Common myeloid progenitor, CD34-positive (primary cell): ENCODE measurements around the gene GSTP1.
"Not testable (repeated sequence)": the region's sequence is repeated elsewhere in the genome, so short reads cannot be mapped to it uniquely, and the experiment has no call there.

Experiments
- CTCF ChIA-PET: fragments of 350-600 bp; sonication (Branson Sonifier 250); formaldehyde crosslinking; loops from one replicate; lab custom pipeline; 2021; ENCODE audit warnings: antibody characterized with exemption; lab: Charles Lee
- POLR2A ChIA-PET: fragments of 350-600 bp; sonication (Branson Sonifier 250); formaldehyde crosslinking; loops from one replicate; lab custom pipeline; 2021; ENCODE audit warnings: antibody characterized with exemption; lab: Charles Lee
- DNase-seq, 3 donors: peaks; one replicate each; pipeline versions ENCODE4 v3.0.0 to v3.0.0-alpha.2; 2013
- H3K27ac ChIP-seq, 2 experiments: 1 replicate in 1 of 2; 2 replicates in 1 of 2; pipeline ENCODE4 v1.7.0; 2013; ENCODE audit warnings: inconsistent platforms in 2 of 2, low read length in 2 of 2, mild to moderate bottlenecking in 2 of 2, low read depth in 1 of 2, moderate library complexity in 1 of 2; ENCODE audit not compliant: severe bottlenecking in 2 of 2, insufficient read depth in 1 of 2, poor library complexity in 1 of 2
- H3K27me3 ChIP-seq, 5 experiments: replicated peaks in 2 of 5; 1 replicate in 3 of 5; 2 replicates in 2 of 5; pipeline versions ENCODE4 v1.6.1 to v1.7.0; 2013; ENCODE audit warnings: low read length in 4 of 5, mild to moderate bottlenecking in 2 of 5, moderate library complexity in 2 of 5, inconsistent platforms in 1 of 5; ENCODE audit not compliant: insufficient read depth in 5 of 5, control insufficient read depth in 4 of 5
- H3K36me3 ChIP-seq, 4 experiments: 1 replicate in 2 of 4; 2 replicates in 2 of 4; pipeline versions ENCODE4 v1.6.1 to v1.7.0; 2013; ENCODE audit warnings: low read length in 3 of 4, control low read depth in 1 of 4, mild to moderate bottlenecking in 1 of 4; ENCODE audit not compliant: control insufficient read depth in 4 of 4, insufficient read depth in 4 of 4
- H3K4me1 ChIP-seq, 4 experiments: 1 replicate in 3 of 4; 2 replicates in 1 of 4; pipeline versions ENCODE4 v1.6.1 to v1.7.1; 2013; ENCODE audit warnings: low read length in 3 of 4, mild to moderate bottlenecking in 3 of 4, control low read depth in 1 of 4, inconsistent platforms in 1 of 4, moderate library complexity in 1 of 4; ENCODE audit not compliant: control insufficient read depth in 4 of 4, insufficient read depth in 4 of 4; ENCODE audit errors: control extremely low read depth in 1 of 4
- H3K4me3 ChIP-seq, 7 experiments: 1 replicate in 4 of 7; 2 replicates in 3 of 7; pipeline versions ENCODE4 v1.5.1 to v1.7.0; 2013; ENCODE audit warnings: mild to moderate bottlenecking in 7 of 7, low read length in 6 of 7, moderate library complexity in 6 of 7, inconsistent platforms in 2 of 7, low read depth in 2 of 7, control low read depth in 1 of 7; ENCODE audit not compliant: insufficient read depth in 4 of 7, control insufficient read depth in 1 of 7; ENCODE audit errors: extremely low read depth in 1 of 7
- H3K9me3 ChIP-seq, 5 experiments: 1 replicate in 4 of 5; 2 replicates in 1 of 5; pipeline versions ENCODE4 v1.6.1 to v1.7.1; 2013; ENCODE audit warnings: low read length in 4 of 5, mild to moderate bottlenecking in 2 of 5, inconsistent platforms in 1 of 5, low read depth in 1 of 5, moderate library complexity in 1 of 5; ENCODE audit not compliant: control insufficient read depth in 4 of 5, insufficient read depth in 2 of 5; ENCODE audit errors: control extremely low read depth in 1 of 5
- WGBS: methylation state at CpG from one replicate; pipeline ENCODE4 v1.1.5; 2013; ENCODE audit not compliant: insufficient coverage; 5-methylcytosine and 5-hydroxymethylcytosine counted together

GSTP1 gene

GRCh38 chr11:67622905-67623304 is 39.3 kb downstream of the GSTP1 start:
- CTCF ChIA-PET: interaction anchor here (1.3 kb wide), 1 partner anchor 43 kb away, joined by 3 read pairs; no protein-coding TSS in a partner anchor
- 100% methylated on average over 2 of the region's 7 CpGs for WGBS

DNA sequence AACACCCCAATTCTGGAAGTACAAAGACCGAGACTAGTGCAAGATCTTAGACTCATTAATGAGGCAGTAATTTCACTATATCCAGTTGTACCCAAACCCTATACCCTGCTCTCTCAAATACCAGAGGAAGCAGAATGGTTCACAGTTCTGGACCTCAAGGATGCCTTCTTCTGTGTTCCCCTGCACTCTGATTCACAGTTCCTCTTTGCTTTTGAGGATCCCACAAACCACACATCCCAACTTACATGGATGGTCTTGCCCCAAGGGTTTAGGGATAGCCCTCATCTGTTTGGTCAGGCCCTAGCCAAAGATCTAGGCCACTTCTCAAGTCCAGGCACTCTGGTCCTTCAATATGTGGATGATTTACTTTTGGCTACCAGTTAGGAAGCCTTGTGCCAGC is 40.2 kb downstream of the GSTP1 start:
- H3K9me3 ChIP-seq, H3K4me3 ChIP-seq, H3K4me1 ChIP-seq, H3K27ac ChIP-seq, POLR2A ChIA-PET, DNase-seq, H3K27me3 ChIP-seq: not testable (repeated sequence)
- CTCF ChIA-PET: interaction anchor here (0.8 to 1.3 kb wide), 2 partner anchors 9 to 42 kb away, joined by 3 read pairs; no protein-coding TSS in a partner anchor
- peaks cover 0 to 13% (median 1%) of the 10 kb centered on the region in 4 experiments for H3K36me3 ChIP-seq
- WGBS: no CpG with 5 or more reads among the region's 1 CpG

More at GRCh38 chr11:67622905-67623304, 39.3 kb downstream of the GSTP1 start:
- POLR2A ChIA-PET, H3K9me3 ChIP-seq, H3K4me1 ChIP-seq, DNase-seq, H3K4me3 ChIP-seq, H3K27ac ChIP-seq, H3K27me3 ChIP-seq: not testable (repeated sequence)
- peaks cover 0 to 12% (median 1%) of the 10 kb centered on the region in 4 experiments for H3K36me3 ChIP-seq

DNA sequence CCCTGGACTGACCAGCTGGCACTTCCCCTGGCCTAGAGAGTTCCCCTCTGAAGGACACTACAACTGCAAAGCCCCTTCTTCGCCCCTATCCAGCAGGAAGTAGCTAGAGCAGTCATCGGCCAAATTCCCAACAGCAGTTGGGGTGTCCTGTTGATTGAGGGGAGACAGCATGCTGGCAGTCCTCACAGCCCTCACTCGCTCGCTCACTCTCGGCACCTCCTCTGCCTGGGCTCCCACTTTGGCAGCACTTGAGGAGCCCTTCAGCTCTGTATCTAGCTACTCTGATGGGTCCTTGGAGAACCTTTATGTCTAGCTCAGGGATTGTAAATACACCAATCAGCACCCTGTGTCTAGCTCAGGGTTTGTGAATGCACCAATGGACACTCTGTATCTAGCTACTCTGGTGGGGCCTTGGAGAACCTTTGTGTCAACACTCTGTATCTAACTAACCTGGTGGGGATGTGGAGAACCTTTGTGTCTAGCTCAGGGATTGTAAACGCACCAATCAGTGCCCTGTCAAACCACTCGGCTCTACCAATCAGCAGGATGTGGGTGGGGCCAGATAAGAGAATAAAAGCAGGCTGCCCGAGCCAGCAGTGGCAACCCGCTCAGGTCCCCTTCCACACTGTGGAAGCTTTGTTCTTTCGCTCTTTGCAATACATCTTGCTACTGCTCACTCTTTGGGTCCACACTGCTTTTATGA is 42.7 kb downstream of the GSTP1 start:
- POLR2A ChIA-PET, H3K27ac ChIP-seq, H3K4me3 ChIP-seq, DNase-seq, H3K9me3 ChIP-seq, H3K27me3 ChIP-seq: not testable (repeated sequence)
- Histone ChIP-seq H3K36me3 (peaks cover 0 to 13% (median 1%) of the 10 kb centered on the region in 4 experiments), H3K4me1 (peaks cover 0 to 22% (median 18%) of the 10 kb centered on the region in 4 experiments)
- 94% methylated on average over 5 of the region's 10 CpGs for WGBS
- CTCF ChIA-PET: interaction anchor here (5.4 to 16.8 kb wide), 3 partner anchors 10 to 33 kb away, joined by 35 to 169 read pairs (median 81); partner anchors contain the start of gene ACY3

DNA sequence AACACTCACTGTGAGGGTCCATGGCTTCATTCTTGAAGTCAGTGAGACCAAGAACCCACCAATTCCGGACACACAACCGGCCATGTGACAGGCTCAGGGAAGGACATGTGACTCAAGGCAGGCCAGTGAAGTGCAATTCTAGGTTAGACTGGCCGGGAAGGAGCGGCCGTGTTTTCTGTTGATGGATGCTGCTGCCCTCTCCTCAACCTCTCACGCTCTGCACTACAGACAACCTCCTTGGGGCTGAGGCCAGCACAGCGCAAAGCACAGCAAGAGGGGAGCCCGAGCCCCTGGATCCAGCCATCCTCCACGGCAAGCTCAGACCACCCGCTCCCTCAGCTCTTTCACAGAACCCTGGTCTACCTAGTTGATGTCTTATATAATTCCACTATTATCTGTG is 43.4 kb downstream of the GSTP1 start:
- no peak overlapping the region for H3K4me3 ChIP-seq
- DNase-seq: no peak
- POLR2A ChIA-PET: no interaction called here
- CTCF ChIA-PET: interaction anchor here (1.1 to 16.8 kb wide), 5 partner anchors 10 to 87 kb away, joined by 3 to 169 read pairs (median 35); partner anchors contain the start of gene ACY3
- H3K9me3 ChIP-seq: no peaks in the 10 kb centered on the region
- no peak overlapping the region for H3K27ac ChIP-seq
- peaks cover 0 to 13% (median 1%) of the 10 kb centered on the region in 4 experiments for H3K36me3 ChIP-seq
- H3K27me3 ChIP-seq: no peaks in the 10 kb centered on the region
- H3K4me1 ChIP-seq: peaks cover 0 to 29% (median 24%) of the 10 kb centered on the region in 4 experiments
- WGBS: 93% methylated on average over 6 of the region's 10 CpGs

DNA sequence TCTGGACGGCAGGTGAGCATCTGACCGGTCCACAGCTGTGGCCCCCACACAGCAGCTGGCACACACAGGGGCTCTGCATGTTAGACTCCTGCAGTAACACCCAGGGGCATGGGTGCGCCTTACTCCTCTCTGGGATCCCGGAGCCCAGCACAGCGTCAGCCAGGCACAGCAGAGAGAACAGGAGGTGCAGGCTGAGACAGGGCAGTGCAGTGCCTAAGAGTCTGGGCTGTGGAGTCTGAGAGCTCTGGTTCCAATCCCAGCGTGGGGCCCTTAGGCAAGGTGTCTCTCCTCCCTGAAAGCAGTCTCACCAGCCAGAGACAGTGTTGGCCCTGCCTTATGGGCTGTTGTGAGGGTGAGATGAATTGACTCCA is 43.8 kb downstream of the GSTP1 start:
- WGBS: 97% methylated on average over 4 of the region's 6 CpGs
- ChIA-PET POLR2A (interaction anchor here (0.8 kb wide), 1 partner anchor 11 kb away, joined by 3 read pairs; no protein-coding TSS in a partner anchor), CTCF (interaction anchor here (1.1 to 16.8 kb wide), 7 partner anchors 11 to 86 kb away, joined by 3 to 169 read pairs (median 14); partner anchors contain the start of gene ACY3)

DNA sequence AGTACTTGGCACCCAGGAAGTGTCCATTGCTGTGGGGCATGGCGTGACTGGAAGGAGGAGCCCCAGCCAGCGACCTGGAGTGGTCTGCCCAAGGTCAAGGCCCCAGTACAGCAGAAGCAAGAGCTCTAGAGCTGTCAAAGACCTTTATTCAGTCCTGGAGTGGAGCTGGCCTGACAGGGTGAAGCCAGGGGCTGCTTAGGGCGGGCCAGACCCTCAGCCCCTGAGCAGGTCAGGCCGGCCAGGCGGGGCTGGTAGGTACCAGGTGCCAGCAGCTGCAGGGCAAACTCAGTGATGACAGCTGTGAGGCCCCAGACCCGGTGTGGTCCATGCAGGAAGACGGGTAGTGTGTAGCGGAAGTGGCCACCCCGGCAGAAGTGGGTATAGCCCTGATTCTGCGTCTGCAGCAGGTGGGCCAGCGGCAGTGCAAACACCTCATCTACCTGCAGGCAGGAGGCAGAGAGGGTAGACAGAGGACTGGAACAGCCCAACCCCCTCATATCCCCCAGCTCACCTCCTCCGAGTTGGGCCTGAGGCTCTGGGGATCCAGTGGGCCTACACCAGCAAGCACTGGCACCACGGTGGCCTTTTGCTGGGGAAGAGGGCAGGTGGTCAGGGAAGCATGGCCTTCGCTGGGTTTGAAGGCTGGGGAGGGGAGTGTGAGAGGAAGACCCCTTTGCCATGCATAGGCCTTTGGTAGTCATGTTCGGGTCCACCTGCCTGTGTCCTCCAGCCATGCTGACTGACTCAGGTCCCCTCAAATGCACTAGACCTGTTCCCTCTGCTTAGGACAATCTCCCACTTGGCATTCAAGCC is 44.4 kb downstream of the GSTP1 start:
- POLR2A ChIA-PET: interaction anchor here (0.8 kb wide), 1 partner anchor 12 kb away, joined by 3 read pairs; no protein-coding TSS in a partner anchor
- H3K9me3 ChIP-seq: no peaks in the 10 kb centered on the region
- no peaks in the 10 kb centered on the region for H3K27me3 ChIP-seq
- H3K27ac ChIP-seq: no peak overlapping the region
- H3K4me1 ChIP-seq: peaks cover 0 to 40% (median 34%) of the 10 kb centered on the region in 4 experiments
- no peak for DNase-seq
- H3K4me3 ChIP-seq: no peak overlapping the region
- peaks cover 0 to 13% (median 1%) of the 10 kb centered on the region in 4 experiments for H3K36me3 ChIP-seq
- CTCF ChIA-PET: interaction anchor here (1.0 to 16.8 kb wide), 10 partner anchors 11 to 86 kb away, joined by 3 to 169 read pairs (median 6); partner anchors contain the start of gene ACY3
- WGBS: 93% methylated on average over 12 of the region's 15 CpGs

More for the DNA sequence above, 43.8 kb downstream of the GSTP1 start:
- no peak overlapping the region for H3K4me3 ChIP-seq
- no peak overlapping the region for H3K27ac ChIP-seq
- no peaks in the 10 kb centered on the region for H3K9me3 ChIP-seq
- DNase-seq: no peak
- no peaks in the 10 kb centered on the region for H3K27me3 ChIP-seq
- H3K4me1 ChIP-seq: peaks cover 0 to 34% (median 29%) of the 10 kb centered on the region in 4 experiments
- peaks cover 0 to 13% (median 1%) of the 10 kb centered on the region in 4 experiments for H3K36me3 ChIP-seq
